Measurements from ENCODE around the gene PITPNC1.

- TF ChIP-seq CTCF (conservative IDR thresholded peaks at IDR 0.05; ENCODE audit: low read depth, low read length) = no peak
- no peak for TF ChIP-seq EZH2 (IDR thresholded peaks at IDR 0.05; ENCODE audit: borderline replicate concordance, low read depth, low read length, poor library complexity, severe bottlenecking)
These were observed 280.5 kb downstream of the PITPNC1 start for GRCh38 chr17:67657596-67657995.

All from A673 (cell line).